Activated T-helper 1 cell treated with Interleukin-2 at 50 U/mL for 16 hours (primary cell): ENCODE measurements around the gene ITIH4.

ENCODE experiments used
- DNase-seq: peaks from one replicate; pipeline ENCODE4 v3.0.0-alpha.2; 2020; ENCODE audit warnings: low read depth

ITIH4 gene

GRCh38 chr3:52848617-52849016, 18.1 kb upstream of the ITIH4 start:
- DNase-seq: no peak

- DNase-seq: no peak
These were observed 17.3 kb upstream of the ITIH4 start for GRCh38 chr3:52847726-52848125.

GRCh38 chr3:52847241-52847640, 16.8 kb upstream of the ITIH4 start:
- DNase-seq: no peak

GRCh38 chr3:52846432-52846965, 16.0 kb upstream of the ITIH4 start:
- DNase-seq: no peak

- no peak for DNase-seq
These were observed 15.4 kb upstream of the ITIH4 start for GRCh38 chr3:52845691-52846431.

- no peak for DNase-seq
These were observed 14.7 kb upstream of the ITIH4 start for GRCh38 chr3:52845157-52845556.

GRCh38 chr3:52844290-52844975, 14.0 kb upstream of the ITIH4 start:
- DNase-seq: no peak

- DNase-seq: no peak
These were observed 13.4 kb upstream of the ITIH4 start for GRCh38 chr3:52843881-52844280.

- DNase-seq: no peak
These were observed 12.8 kb upstream of the ITIH4 start for GRCh38 chr3:52843108-52843865.

GRCh38 chr3:52842424-52842823, 12.0 kb upstream of the ITIH4 start:
- no peak for DNase-seq

GRCh38 chr3:52841981-52842340, 11.5 kb upstream of the ITIH4 start:
- DNase-seq: no peak

- DNase-seq: no peak
These were observed 10.9 kb upstream of the ITIH4 start for GRCh38 chr3:52841211-52841980.

GRCh38 chr3:52839892-52840545, 9.5 kb upstream of the ITIH4 start:
- DNase-seq: no peak

- no peak for DNase-seq
These were observed 8.8 kb upstream of the ITIH4 start for GRCh38 chr3:52839268-52839575.

- DNase-seq: no peak
These were observed 8.2 kb upstream of the ITIH4 start for GRCh38 chr3:52838561-52839267.

- DNase-seq: no peak
These were observed 6.5 kb upstream of the ITIH4 start for GRCh38 chr3:52836986-52837385.

GRCh38 chr3:52836471-52836845, 6.0 kb upstream of the ITIH4 start:
- DNase-seq: no peak

GRCh38 chr3:52835766-52836470, 5.4 kb upstream of the ITIH4 start:
- no peak for DNase-seq

GRCh38 chr3:52834871-52835501, 4.5 kb upstream of the ITIH4 start, which contains the start of gene MUSTN1:
TSS of gene MUSTN1 (minus strand) at chr3:52835019. CDS start at chr3:52834948, 71 bp downstream.
- DNase-seq: no peak

GRCh38 chr3:52833202-52833601, 2.7 kb upstream of the ITIH4 start:
- DNase-seq: no peak
